GM23248 (cell line): ENCODE measurements around the gene TOMM7.

Experiments
- EZH2 ChIP-seq: fragments of 200-600 bp; sonication (generic); IDR thresholded peaks from 2 replicates; pipeline ENCODE4 v1.6.1; 2018; ENCODE audit warnings: antibody characterized with exemption, mild to moderate bottlenecking; ENCODE audit not compliant: insufficient read depth, poor library complexity, severe bottlenecking
- EZH2phosphoT487 ChIP-seq: fragments of 200-600 bp; sonication (generic); IDR thresholded peaks from 2 replicates; pipeline ENCODE4 v1.6.1; 2018; ENCODE audit warnings: antibody characterized with exemption, moderate library complexity, mild to moderate bottlenecking, low read depth; ENCODE audit not compliant: insufficient read depth

DNA sequence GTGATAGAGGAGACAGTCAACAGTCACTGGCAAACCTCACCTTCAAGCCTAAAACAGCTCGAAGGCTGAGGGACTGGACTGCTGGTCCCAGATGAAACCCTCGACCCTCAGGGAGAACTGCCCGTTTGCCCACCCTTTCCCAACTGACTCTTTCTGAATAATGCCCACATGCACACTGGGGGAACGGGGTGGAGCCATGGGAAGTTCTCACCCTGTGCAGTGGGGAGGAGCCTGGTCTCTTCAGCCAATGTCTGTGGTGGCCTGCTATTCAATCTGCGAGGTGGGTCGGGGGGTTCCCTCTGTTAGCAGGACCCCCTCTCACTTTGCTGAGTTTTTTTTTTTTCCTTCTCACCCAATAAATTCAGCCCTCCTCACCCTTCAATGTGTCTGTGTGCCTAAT lies 14.5 kb downstream of the TOMM7 start:
- no peak for TF ChIP-seq EZH2
- TF ChIP-seq EZH2phosphoT487 = no peak
